GM21526 (cell line): ENCODE data around the gene NRARP.

Experiments used
- ATAC-seq: cut with Tn5 transposase; IDR thresholded peaks from one replicate; pipeline ENCODE4 v1.9.1; 2021; ENCODE audit warnings: moderate library complexity; ENCODE audit not compliant: unreplicated experiment, low FRiP score

NRARP gene

DNA sequence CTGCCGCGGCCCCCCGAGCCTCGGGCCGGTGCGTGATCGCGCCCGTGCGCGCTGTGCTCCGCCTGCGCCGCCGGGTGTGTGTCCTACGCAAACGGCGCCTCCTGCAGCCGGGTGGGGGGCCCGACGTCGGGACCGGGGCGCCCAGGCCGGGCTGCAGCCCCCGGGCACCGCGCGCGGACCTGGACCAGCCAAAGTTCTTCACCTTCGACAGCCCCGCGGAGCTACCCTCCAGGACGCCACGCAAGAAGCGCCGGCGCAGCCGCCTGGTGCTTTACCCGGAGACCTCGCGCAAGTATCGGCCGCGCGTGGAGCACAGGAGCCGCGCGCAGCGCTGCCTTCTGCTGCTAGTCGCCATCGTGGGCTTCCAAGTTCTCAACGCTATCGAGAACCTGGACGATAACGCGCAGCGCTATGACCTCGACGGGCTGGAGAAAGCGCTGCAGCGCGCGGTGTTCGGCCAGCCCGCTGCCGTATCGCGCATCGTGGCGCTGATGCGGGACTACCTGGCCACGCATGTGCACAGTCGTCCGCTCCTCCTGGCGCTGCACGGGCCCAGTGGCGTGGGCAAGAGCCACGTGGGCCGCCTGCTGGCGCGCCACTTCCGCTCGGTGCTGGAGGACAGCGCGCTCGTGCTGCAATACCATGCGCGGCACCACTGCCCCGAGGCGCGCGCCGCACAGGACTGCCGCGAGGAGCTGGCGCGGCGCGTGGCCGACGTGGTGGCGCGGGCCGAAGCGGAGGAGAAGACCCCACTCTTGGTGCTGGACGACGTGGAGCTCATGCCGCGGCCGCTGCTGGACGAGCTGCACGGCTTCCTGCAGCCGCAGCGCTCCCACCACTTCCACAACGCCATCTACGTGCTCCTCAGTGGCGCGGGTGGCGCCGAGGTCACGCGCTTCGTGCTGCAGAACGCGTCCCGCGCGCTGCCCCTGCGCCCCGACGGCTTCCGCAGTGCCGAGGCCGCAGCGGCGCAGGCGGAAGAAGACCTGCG lies 23.1 kb downstream of the NRARP start:
- no peak for ATAC-seq

GRCh38 chr9:137278061-137278701 lies 23.9 kb downstream of the NRARP start:
- ATAC-seq = no peak

- peak; percentile 37 for ATAC-seq
Observed at GRCh38 chr9:137277329-137278041, 24.6 kb downstream of the NRARP start, which contains the start of gene TOR4A. TSS of gene TOR4A (plus strand) at chr9:137277726. CDS start at chr9:137278690, 964 bp downstream.

DNA sequence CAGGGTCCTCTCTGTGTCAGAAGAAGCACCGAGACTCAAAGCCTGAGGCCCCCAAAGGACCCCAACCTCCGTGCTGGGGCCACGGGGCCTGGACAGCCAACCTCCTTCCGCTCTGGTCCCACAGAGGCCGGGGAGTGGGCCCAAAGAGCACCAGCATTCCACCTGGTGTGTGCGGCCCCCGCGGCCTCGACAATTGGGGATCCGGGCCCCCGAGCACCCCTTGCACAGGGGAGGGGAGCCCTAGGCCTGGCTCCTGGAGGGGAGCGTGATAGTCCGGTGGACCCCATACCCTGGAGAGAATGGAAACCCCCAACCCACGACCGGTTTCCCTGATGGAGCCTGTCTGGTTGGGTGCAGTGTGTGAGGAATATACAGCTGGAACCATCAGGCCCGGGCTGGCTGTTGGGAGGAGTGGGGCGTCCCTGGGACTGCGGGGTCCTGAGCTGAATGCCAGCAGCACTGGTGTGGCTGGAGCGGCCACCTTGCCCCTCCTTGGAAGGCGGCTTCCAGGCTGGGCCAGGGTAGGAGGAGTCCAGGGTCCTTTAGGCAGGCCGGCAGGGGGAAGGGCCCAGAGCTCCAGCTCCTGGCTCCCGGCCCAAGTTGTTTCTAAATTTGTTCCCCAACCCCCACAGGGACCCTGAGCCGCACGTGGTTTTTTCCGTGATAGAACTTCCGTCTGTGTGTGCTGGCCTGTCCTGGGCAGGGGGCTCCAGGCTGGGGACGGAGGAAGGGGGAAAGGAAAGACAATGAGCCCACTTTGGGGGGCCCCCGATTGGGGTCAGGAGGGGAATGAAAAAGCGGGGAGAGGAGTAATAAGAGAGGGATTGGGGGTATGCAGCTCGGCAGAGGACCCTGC lies 25.4 kb downstream of the NRARP start:
- no peak for ATAC-seq

- no peak for ATAC-seq
Observed at GRCh38 chr9:137275588-137276472, 26.2 kb downstream of the NRARP start.

DNA sequence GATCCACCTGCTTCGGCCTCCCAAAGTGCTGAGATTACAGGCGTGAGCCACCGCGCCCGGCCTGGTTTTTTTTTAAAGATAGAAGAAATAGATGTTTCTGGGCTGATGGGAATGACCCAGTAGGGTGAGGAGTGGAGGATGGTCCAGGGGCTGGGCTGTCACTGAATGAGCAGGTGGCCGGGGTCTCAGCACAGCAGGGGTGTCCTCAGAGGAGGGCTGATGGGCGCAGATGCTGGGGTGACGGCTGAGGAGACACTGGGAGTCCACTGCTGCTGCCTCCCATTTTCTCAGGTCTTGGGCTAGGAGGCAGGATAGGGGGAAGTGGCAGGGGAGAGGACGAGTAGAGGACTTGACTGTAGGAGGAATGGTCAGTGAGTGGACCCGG lies 26.9 kb downstream of the NRARP start:
- ATAC-seq = no peak

- ATAC-seq = no peak
Observed at GRCh38 chr9:137273611-137274320, 28.3 kb downstream of the NRARP start.

- ATAC-seq = no peak
Observed at GRCh38 chr9:137273095-137273490, 29.0 kb downstream of the NRARP start.

DNA sequence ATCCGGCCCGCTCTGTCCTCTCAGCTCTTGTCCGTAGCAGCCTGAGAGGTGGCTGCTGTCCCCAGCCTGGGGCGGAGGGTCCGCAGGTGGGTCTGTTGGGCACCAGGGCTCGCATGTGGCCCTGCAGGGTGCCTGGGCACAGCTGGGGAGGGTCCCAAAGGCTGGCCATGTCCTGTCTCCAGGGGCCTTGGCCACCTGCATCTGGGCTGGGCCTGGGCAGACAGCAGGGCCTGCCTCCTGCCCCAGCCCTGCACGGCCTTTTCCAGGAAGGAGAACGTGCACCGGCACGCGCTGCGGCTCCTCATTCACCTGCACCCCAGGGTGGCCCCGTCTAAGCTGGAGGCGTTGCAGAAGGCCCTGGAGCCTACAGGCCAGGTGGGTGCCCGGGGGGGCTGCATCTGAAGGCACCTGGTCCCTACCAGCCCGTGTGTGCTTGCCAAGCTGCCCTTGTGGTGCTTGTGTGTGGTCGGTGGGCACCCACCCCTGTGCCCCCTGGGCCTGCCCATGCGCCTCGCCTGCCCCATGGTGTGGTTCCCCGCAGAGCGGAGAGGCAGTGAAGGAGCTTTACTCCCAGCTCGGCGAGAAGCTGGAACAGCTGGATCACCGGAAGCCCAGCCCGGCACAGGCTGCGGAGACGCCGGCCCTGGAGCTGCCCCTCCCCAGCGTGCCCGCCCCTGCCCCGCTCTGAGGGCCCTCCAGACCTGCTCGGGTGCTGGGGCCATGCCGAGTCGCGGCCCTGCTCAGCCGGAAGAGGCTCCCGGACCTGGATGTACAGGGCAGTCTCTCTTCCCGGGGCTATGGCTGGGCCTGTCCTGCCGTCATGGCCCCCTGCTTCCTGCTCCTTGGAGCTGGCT lies 29.6 kb downstream of the NRARP start:
- ATAC-seq = no peak

DNA sequence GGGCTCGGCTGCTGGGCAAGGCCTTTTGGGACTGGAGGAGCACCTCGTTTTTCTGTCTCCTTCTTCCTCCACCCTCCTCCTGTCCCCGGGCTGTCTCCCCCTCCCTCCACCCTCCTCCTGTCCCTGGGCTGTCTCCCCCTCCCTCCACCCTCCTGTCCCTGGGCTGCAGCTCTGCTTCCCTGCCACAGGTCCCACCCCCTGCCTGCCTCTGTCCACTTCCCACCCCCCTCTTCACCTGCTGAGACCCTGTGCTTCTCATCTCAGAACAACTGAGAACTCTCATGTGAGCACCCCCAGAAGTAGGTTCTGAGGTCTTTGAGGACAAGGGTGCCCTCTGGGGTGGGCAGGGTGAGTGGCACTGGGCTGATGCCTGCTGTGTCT lies 30.4 kb downstream of the NRARP start:
- no peak for ATAC-seq

DNA sequence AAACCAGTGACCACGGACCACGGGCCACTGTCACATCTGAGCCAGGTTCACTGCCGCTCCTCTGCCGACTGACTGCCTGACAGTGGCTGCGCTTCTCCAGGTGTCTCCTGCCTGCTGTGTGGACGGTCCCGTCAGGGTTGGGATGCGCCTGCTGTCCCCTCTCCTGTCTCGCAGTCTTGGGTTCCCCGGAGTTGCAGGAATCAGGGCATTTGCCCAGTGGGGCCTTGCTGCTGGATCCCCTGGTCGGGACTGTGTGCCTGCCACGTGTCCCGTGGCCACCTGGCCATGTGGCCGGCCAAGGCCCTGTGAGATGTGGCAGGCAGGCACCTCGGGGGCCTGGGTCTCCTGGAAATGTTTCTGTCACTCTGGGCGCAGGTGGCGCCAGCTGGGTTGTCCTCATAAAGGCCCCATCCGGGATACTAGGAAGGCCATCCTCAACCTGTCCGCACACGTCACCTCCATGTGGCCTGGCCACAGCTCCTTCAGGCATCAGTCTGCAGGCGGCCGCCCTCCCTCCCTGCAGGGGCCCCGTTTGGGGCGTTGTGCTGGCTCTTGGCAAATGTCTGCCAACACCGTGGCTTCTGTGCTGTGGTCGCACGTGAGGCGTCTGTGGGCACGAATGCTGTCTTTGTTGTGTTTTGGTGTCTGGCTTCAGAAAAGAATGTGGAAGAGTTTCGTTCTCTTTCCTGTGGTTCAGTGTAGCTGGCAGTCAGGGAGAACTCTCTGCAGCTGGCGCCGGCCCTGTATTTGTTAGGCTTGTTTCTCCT lies 31.0 kb downstream of the NRARP start:
- no peak for ATAC-seq

GRCh38 chr9:137269231-137269772 lies 32.8 kb downstream of the NRARP start:
- no peak for ATAC-seq

- no peak for ATAC-seq
Observed at GRCh38 chr9:137268538-137269201, 33.4 kb downstream of the NRARP start.

DNA sequence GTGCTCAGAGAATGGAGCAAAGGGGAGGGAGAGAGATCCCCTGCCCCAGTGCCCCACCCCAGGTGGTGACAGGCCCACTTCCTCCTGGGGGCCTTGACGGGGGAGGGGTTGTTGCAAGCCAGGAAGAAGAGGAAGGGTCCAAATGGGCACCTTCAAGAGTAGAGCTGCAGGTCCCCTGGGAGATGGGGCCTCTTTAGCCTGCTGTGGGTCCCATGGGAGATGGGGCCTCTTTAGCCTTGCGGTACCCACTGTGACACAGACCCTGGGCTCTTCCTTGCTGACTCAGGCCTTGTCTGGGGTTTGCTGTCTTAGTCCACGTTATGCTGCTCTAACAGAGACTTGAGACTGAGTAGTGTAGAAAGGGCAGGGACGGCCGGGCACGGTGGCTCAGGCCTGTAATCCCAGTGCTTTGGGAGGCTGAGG lies 34.1 kb downstream of the NRARP start:
- no peak for ATAC-seq

GRCh38 chr9:137266585-137267453 lies 35.3 kb downstream of the NRARP start:
- no peak for ATAC-seq
